H1 (cell line): ENCODE measurements around the gene SP7. TPM values are rescaled to one million over a fixed set of nuclear protein-coding genes. Genes with fewer than 3 reads are reported as not detected.
A peak's percentile ranks its signal among the peaks of the same experiment; 100 is the strongest.

ENCODE experiments used
- CHD7 ChIP-seq: fragments of 300-600 bp; sonication (generic); IDR thresholded peaks from 2 replicates; pipeline ENCODE4 v1.7.1; 2012; ENCODE audit warnings: low read length, moderate library complexity, mild to moderate bottlenecking, inconsistent platforms; ENCODE audit not compliant: insufficient replicate concordance
- CREB1 ChIP-seq: IDR thresholded peaks from 2 replicates; pipeline ENCODE4 v1.6.1; 2012; ENCODE audit warnings: inconsistent platforms
- CTCF ChIP-seq, 3 experiments: IDR thresholded peaks; 1 replicate in 2 of 3; 2 replicates in 1 of 3; pipeline versions ENCODE4 v1.5.1 to v1.6.1; 2011; ENCODE audit warnings: low read length in 3 of 3, mild to moderate bottlenecking in 3 of 3, inconsistent platforms in 2 of 3, low read depth in 1 of 3, moderate library complexity in 1 of 3; ENCODE audit not compliant: insufficient read depth in 1 of 3; ENCODE audit errors: control extremely low read depth in 1 of 3
- HDAC6 ChIP-seq: IDR thresholded peaks from one replicate; pipeline ENCODE4 v1.7.1; 2012; ENCODE audit warnings: low read depth, mild to moderate bottlenecking, inconsistent platforms, low read length, moderate library complexity
- SIX5 ChIP-seq: IDR thresholded peaks from 2 replicates; pipeline ENCODE4 v1.6.1; 2011; ENCODE audit warnings: mild to moderate bottlenecking, low read depth, low read length
- TAF1 ChIP-seq: IDR thresholded peaks from 2 replicates; pipeline ENCODE4 v1.6.1; 2011; ENCODE audit warnings: mild to moderate bottlenecking, low read depth, low read length
- polyA plus RNA-seq, 7 experiments: library from polyadenylated mRNA; depleted of rRNA in 3 of 7; stranded (reverse) in 5 of 7; unstranded in 2 of 7; fragments of >200 nt in 5 of 7; fragments of 200-250 nt in 2 of 7; gene quantifications; 1 replicate in 5 of 7; 2 replicates in 1 of 7; 4 replicates in 1 of 7; pipeline versions ENCODE4 v1.2.1 to v1.2.3, GENCODE V29; 2011 to 2013; ENCODE audit warnings: missing spikeins in 2 of 7, mixed read lengths in 2 of 7
- total RNA-seq: library from RNA; stranded (reverse); fragmentation: NEBNext Ultra II Directional; extraction: Animal tissue kit (Norgen Biotek cat#: 25700); gene quantifications from 2 replicates; pipeline ENCODE4 v1.2.1, GENCODE V29; 2021
- TF ChIP-seq, protein P1 (sequence below): IDR thresholded peaks from 2 replicates; pipeline ENCODE4 v1.6.1; 2011; ENCODE audit warnings: low read depth, mild to moderate bottlenecking, low read length; ENCODE audit not compliant: insufficient read depth

SP7 gene
- total and polyA plus RNA-seq, 2 of the 8 experiments (the other 6 are each of a cell fraction or from before 2014, with no cell fraction given), result 0.12 to 0.13 TPM

- TF ChIP-seq CHD7 (no peak), CREB1 (no peak; the same call in 1 of the 2 replicates), SIX5 (no peak), TAF1 (peak; percentile 49; the same call in 1 of the 2 replicates), CTCF (IDR thresholded peaks at IDR 0.05; ENCODE audit: control extremely low read depth in 1 of 3, insufficient read depth in 1 of 3, low read depth in 1 of 3, low read length in 3 of 3) (peak; percentile 67 to 76 (median 75)), HDAC6 (no peak)
- TF ChIP-seq, protein P1, sequence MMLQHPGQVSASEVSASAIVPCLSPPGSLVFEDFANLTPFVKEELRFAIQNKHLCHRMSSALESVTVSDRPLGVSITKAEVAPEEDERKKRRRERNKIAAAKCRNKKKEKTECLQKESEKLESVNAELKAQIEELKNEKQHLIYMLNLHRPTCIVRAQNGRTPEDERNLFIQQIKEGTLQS, result no peak
These were observed 11.2 kb downstream of the SP7 start (continued) for GRCh38 chr12:53324779-53325510.
